ENCODE data around the gene NFIX. TPM values are rescaled to one million over a fixed set of nuclear protein-coding genes. Genes with fewer than 3 reads are reported as not detected.

NFIX gene
- total RNA-seq, 1 donor from 2014 or later: 41.6 TPM

DNA sequence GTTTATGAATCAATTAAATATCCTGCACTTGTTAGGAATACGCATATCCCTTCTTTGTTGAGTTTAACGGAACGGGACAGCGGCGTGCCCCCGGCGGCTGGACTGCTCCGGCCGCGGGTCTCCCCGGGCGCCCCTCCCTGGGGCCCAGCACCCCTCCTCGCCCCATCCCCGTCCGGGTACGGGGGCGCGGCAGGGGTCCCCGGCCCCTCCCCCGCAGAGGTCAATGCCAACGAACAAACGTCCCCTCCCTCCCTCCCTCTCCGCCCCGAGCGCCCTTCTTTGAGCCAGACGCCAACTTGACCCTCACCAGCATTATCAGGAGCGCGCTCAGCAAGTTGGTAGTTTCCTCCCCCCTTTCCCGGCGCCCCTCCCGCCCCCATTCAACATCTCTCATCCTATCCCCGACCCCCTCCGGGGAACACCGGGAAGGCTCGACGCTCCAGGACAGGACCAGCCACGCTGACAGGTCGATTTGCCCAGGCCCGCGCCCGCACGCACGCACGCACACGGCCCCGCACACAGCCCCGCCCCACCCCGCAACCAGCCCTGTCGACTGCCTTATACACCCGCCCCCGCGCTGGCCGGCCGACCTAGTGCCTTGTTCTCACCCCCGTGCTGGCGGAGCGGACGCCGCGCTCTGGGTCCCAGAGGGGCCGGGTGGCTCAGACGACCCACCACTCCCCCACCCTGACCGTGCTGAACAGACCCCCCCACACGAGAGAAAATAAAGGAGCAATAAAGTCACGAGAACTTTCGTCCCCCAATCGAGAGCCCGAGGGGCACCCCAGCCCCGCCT is 102.4 kb downstream of the NFIX start:
- FAIRE-seq (no peak), DNase-seq (ENCODE audit: low spot score in 2 of 2) (peak in 1 of 2 donors; percentile 64)

DNA sequence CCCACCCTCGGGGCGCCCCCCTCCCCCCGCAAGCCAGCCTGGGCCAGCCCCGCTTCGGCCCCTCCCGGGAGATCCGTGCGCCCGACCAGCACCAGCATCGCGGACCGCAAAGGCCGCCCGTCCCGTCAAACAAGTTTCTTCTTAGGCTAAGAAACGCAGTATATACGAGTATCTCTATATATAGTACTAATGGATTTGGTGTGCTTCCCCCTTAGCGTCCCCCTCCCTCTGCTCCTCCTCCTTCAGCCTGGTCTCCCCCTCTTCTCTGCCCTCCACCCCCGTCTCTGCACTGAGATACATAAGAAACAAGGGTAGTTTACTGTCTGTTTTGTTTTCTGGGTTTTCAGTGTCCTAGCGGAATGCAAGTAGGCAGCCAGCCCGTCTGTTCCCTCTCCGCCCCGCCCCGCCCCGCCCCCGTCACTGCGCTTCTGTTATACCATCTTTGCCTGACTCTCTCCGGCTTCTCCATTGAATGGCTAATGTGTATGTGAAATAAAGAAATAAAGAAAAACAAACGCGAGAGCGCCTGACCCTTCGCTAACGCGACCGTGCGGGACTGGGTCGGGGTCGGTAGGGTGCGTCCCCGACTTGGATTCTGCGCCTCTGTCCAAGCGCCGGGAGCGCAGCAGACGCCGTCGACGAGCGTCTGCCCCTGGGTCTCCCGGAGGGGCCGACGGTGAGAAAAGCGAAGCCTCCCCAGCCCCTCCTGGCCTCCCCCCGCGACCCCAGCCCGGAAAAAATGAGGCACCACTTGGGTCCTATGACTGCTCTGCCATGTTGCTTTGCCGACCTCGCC is 103.2 kb downstream of the NFIX start:
- DNase-seq (ENCODE audit: low spot score in 2 of 2): peak in 1 of 2 donors; percentile 74

GRCh38 chr19:13099073-13099999 is 104.1 kb downstream of the NFIX start:
- FAIRE-seq: no peak
- peak in 1 of 2 donors; percentile 62 for DNase-seq (ENCODE audit: low spot score in 2 of 2)

More for the DNA sequence above, 103.2 kb downstream of the NFIX start:
- FAIRE-seq: no peak

- DNase-seq (ENCODE audit: low spot score in 2 of 2) (no peak), FAIRE-seq (no peak)
Measured at GRCh38 chr19:13100031-13100588, 104.8 kb downstream of the NFIX start.

DNA sequence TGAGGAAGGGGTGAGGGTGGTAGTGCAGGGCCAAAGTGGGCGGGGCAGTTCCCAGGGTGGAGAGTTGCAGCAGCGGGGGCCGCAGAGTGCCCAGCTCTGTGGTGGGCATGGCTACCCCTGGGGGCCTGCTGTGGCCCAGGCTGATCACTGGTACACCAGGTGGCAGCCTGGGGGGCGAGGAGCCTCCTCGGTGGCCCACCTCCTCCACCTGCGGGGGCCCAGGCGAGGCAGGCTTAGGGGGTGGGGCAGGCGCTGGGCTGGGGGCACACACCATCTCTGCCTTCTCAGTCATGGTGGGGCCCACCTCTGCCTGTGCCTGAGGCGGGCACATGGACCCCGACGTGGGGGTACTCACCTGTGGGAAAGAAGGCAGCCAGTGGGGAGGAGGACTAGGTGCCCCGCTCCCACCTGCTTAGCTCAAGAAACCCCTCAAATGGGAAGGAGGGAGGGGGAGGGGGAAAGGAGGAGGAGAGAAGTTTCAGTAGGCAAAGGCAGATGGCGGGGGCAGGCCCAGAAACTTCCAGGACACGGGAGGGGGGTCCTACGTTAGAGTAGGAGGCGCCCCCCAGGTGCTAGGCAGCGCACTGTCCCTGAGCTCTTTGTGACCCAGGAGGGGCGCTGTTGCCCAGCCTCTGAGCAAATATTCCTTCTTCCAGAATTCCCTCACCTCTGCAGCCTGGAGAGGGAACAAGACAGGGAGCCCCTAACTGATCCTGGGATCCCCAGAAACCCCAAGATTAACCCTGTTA is 105.7 kb downstream of the NFIX start:
- no peak for FAIRE-seq

DNA sequence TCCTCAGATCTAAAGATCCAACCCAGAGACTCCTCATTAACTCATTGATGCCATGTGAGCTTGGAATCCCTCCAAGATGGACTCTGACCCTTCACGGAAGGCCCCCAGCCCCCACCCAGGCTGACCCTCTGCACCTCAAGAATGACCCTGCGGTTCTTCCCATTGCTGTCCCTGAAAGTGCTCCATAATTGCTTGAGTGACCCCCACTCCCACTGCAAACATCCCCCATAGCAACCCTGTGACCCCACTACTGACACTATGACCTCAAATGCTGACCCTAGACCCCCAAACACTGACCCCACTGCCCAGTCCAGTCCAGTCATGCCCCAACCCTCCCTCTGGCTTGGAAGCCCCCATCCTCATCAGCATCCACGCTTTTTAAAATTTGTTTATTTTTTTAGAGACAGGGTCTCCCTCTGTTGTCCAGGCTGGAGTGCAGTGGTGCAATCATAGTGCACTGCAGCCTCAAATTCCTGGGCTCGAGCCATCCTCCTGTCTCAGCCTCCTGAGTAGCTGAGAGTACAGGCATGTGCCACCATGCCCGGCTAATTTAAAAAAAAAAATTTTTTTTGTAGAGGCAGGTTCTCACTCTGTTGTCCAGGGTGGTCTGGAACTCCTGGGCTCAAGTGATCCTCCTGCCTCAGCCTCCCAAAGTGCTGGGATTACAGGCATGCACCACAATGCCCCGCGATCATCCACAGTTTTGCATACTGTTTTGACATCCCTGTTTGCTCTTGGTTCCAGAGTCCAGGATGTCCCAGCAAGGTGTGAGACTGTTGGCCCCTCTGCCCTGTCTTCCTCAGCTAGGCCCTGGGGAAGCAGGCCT is 106.5 kb downstream of the NFIX start:
- no peak for DNase-seq (ENCODE audit: low spot score in 2 of 2)
- no peak for FAIRE-seq

More for the DNA sequence above, 105.7 kb downstream of the NFIX start:
- DNase-seq (ENCODE audit: low spot score in 2 of 2): no peak

- DNase-seq (ENCODE audit: low spot score in 2 of 2): no peak
- no peak for FAIRE-seq
Measured at GRCh38 chr19:13102416-13102665, 107.1 kb downstream of the NFIX start.

DNA sequence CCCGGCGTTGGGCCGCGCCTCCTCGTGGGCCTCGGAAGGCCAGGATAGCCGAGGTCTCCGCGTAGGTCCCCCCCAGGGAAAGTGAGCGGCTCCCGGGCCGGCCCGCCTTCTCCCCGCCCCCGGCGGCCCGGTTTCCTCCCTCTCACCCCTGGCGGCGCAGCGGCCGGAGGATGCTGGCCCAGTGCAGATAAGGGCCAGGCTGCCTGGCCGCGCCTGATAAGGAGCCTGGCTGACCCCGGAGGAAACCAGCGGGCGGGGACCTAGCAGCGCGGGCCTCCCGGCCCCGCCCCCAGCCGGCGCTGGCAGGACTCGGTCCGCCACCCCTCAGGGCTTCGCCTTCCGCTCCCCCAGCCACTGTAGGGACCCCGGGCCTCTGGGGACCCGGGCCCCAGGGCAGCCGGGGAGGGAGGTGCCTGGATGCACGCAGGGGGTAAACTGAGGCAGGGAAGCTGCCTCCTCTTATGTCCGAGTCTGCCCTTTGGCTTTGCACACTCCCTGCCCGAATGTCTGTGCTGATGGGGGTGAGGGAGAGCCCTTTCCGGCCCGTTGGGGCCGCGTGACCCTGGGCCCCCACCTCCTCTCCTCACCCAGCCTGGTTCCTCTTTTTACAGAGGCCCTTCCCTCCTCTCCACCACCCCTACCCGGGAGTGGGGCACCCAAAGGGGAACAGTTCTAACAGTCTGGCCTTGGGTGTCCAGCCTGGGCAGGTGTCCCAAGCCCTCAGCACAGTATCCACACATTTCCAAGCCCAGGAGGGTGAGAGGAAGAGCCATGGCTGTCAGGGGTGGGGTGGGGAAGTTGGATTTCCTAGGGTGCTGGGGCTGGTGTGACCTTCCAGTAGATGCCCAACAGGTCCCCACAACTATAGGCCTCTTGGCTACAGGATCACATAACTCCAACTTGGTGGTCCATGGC is 107.6 kb downstream of the NFIX start, which contains the start of gene LYL1:
Gene LYL1 (minus strand): TSS at position 193 of the 915 bp plus-strand sequence. CDS start 1,687 bp downstream, outside the sequence.
- FAIRE-seq (no peak), DNase-seq (ENCODE audit: low spot score in 2 of 2) (peak in 1 of 2 donors; percentile 60)

DNA sequence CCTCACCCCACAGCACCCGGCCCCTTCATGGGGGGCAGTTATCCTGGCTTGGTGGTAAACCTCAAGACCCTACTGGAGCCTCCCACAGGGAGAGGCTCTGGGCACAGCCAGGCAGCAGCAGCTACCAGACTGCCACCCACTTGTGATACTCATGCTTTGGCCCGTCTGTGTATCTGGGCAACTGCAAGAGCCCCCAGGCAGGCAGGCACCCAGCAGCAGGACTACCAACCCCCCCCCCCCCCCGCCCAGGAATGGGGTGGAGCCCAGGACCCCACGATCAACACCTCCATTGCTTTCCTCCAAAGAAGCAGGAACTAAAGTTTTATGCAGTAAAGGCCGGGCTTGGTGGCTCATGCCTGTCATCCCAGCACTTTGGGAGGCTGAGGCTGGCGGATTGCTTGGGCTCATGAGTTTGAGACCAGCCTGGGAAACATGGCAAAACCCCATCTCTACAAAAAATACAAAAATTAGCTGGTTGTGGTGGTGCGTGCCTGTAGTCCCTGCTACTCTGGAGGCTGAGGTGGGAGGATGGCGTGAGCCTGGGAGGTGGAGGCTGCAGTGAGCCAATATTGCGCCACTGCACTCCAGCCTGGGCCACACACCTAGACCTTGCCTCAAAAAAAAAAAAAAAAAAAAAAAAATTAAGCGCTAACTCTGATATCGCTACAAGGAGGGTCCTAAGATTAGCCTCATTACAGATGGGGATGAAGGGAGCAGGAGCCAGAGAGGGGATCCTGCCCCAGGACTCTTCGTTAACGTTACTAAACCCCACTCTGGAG is 108.5 kb downstream of the NFIX start:
- DNase-seq (ENCODE audit: low spot score in 2 of 2) (no peak), FAIRE-seq (no peak)

- DNase-seq (ENCODE audit: low spot score in 2 of 2) (peak; percentile 67 to 75), FAIRE-seq (no peak)
Measured at GRCh38 chr19:13104360-13104847, 109.1 kb downstream of the NFIX start.

GRCh38 chr19:13104848-13105711 is 109.8 kb downstream of the NFIX start:
- FAIRE-seq (no peak), DNase-seq (ENCODE audit: low spot score in 2 of 2) (no peak)

- FAIRE-seq (no peak), DNase-seq (ENCODE audit: low spot score in 2 of 2) (no peak)
Measured at GRCh38 chr19:13109361-13110098, 114.3 kb downstream of the NFIX start.

DNA sequence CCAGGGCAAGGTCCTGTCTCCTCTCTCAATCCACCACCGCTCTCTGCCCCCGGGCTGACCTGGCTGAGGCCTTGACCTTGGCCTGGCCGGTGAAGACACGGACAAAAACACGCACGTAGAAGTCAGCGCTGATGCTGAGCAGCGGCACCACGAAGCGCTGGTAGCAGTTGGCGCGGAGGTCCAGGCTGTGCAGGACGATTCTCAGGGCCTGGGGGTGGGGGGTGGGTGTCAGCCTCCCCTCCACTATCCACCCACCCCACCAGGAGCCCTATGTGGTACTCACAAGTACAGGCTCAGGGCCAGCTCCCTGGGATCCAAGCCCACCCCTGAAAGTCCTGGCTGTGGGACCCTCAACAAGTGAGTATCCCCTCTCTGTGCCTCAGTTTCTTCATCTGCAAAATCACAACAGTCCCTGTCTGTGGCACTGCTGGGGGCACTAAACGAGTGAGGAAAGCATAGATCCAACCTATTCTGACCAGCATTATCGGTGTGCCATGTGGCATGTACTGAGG is 114.9 kb downstream of the NFIX start:
- FAIRE-seq (no peak), DNase-seq (ENCODE audit: low spot score in 2 of 2) (no peak)

GRCh38 chr19:13112555-13112954 is 117.3 kb downstream of the NFIX start:
- FAIRE-seq (no peak), DNase-seq (ENCODE audit: low spot score in 2 of 2) (no peak)

- FAIRE-seq (no peak), DNase-seq (ENCODE audit: low spot score in 2 of 2) (no peak)
Measured at GRCh38 chr19:13115936-13116281, 120.6 kb downstream of the NFIX start.

Measured in frontal cortex (tissue), 4 donors.